ENCODE results near the gene GPC5. TPM values are rescaled to one million over a fixed set of nuclear protein-coding genes. Genes with fewer than 3 reads are reported as not detected.

Gene GPC5
- polyA plus RNA-seq, 4 donors, result 0.18 to 0.86 TPM; not detected in 2

GRCh38 chr13:91950803-91951202 is 552.4 kb downstream of the GPC5 start:
- 75 to 89% (median 81%) methylated on average over 1 of the region's 1 CpG for WGBS, 3 donors
- FAIRE-seq (no peak), DNase-seq (no peak)
- Histone ChIP-seq H3K4me1 (ENCODE audit: control insufficient read depth in 3 of 3, insufficient read depth in 2 of 3, low read depth in 1 of 3, low read length in 2 of 3) (no peaks in the 10 kb centered on the region), H3K9me3 (ENCODE audit: control insufficient read depth in 2 of 2, insufficient read depth in 1 of 2, low read depth in 1 of 2, low read length in 1 of 2) (no peaks in the 10 kb centered on the region), H3K36me3 (ENCODE audit: control insufficient read depth in 3 of 3, insufficient read depth in 2 of 3, low read depth in 1 of 3, low read length in 3 of 3) (no peaks in the 10 kb centered on the region), H3K27me3 (ENCODE audit: control insufficient read depth in 3 of 3, insufficient read depth in 3 of 3, low read length in 3 of 3) (no peaks in the 10 kb centered on the region), H3K4me3 (ENCODE audit: low read depth in 1 of 3, low read length in 3 of 3) (no peak overlapping the region), H3K27ac (ENCODE audit: low read depth in 1 of 3, low read length in 2 of 3) (no peak overlapping the region)

- Histone ChIP-seq H3K9me3 (ENCODE audit: control insufficient read depth in 2 of 2, insufficient read depth in 1 of 2, low read depth in 1 of 2, low read length in 1 of 2) (no peaks in the 10 kb centered on the region), H3K27ac (ENCODE audit: low read depth in 1 of 3, low read length in 2 of 3) (no peak overlapping the region), H3K4me3 (ENCODE audit: low read depth in 1 of 3, low read length in 3 of 3) (no peak overlapping the region), H3K36me3 (ENCODE audit: control insufficient read depth in 3 of 3, insufficient read depth in 2 of 3, low read depth in 1 of 3, low read length in 3 of 3) (no peaks in the 10 kb centered on the region), H3K4me1 (ENCODE audit: control insufficient read depth in 3 of 3, insufficient read depth in 2 of 3, low read depth in 1 of 3, low read length in 2 of 3) (no peaks in the 10 kb centered on the region), H3K27me3 (ENCODE audit: control insufficient read depth in 3 of 3, insufficient read depth in 3 of 3, low read length in 3 of 3) (no peaks in the 10 kb centered on the region)
- DNase-seq (no peak), FAIRE-seq (no peak)
- 90 to 100% (median 91%) methylated on average over 1 of the region's 1 CpG for WGBS, 3 donors
Observed at GRCh38 chr13:91955546-91956355, 557.3 kb downstream of the GPC5 start.

- no peaks in the 10 kb centered on the region for H3K36me3 ChIP-seq (ENCODE audit: control insufficient read depth in 3 of 3, insufficient read depth in 2 of 3, low read depth in 1 of 3, low read length in 3 of 3)
- no peaks in the 10 kb centered on the region for H3K9me3 ChIP-seq (ENCODE audit: control insufficient read depth in 2 of 2, insufficient read depth in 1 of 2, low read depth in 1 of 2, low read length in 1 of 2)
- no peak overlapping the region for H3K4me3 ChIP-seq (ENCODE audit: low read depth in 1 of 3, low read length in 3 of 3)
- H3K4me1 ChIP-seq (ENCODE audit: control insufficient read depth in 3 of 3, insufficient read depth in 2 of 3, low read depth in 1 of 3, low read length in 2 of 3), result no peaks in the 10 kb centered on the region
- H3K27me3 ChIP-seq (ENCODE audit: control insufficient read depth in 3 of 3, insufficient read depth in 3 of 3, low read length in 3 of 3), result no peaks in the 10 kb centered on the region
- DNase-seq, result no peak
- H3K27ac ChIP-seq (ENCODE audit: low read depth in 1 of 3, low read length in 2 of 3), result no peak overlapping the region
- FAIRE-seq, result no peak
- 29 to 31% (median 30%) methylated on average over 1 of the region's 1 CpG for WGBS, 3 donors
Observed at GRCh38 chr13:91960947-91961346, 562.5 kb downstream of the GPC5 start.

GRCh38 chr13:91962946-91963345 is 564.5 kb downstream of the GPC5 start:
- no peak overlapping the region for H3K4me3 ChIP-seq (ENCODE audit: low read depth in 1 of 3, low read length in 3 of 3)
- no peak for FAIRE-seq
- H3K36me3 ChIP-seq (ENCODE audit: control insufficient read depth in 3 of 3, insufficient read depth in 2 of 3, low read depth in 1 of 3, low read length in 3 of 3), result no peaks in the 10 kb centered on the region
- H3K4me1 ChIP-seq (ENCODE audit: control insufficient read depth in 3 of 3, insufficient read depth in 2 of 3, low read depth in 1 of 3, low read length in 2 of 3), result no peaks in the 10 kb centered on the region
- DNase-seq, result no peak
- no peaks in the 10 kb centered on the region for H3K9me3 ChIP-seq (ENCODE audit: control insufficient read depth in 2 of 2, insufficient read depth in 1 of 2, low read depth in 1 of 2, low read length in 1 of 2)
- H3K27ac ChIP-seq (ENCODE audit: low read depth in 1 of 3, low read length in 2 of 3), result no peak overlapping the region
- H3K27me3 ChIP-seq (ENCODE audit: control insufficient read depth in 3 of 3, insufficient read depth in 3 of 3, low read length in 3 of 3), result no peaks in the 10 kb centered on the region

- H3K27ac ChIP-seq (ENCODE audit: low read depth in 1 of 3, low read length in 2 of 3), result no peak overlapping the region
- 78 to 89% (median 82%) methylated on average over 2 of the region's 2 CpGs for WGBS, 3 donors
- DNase-seq (no peak), FAIRE-seq (no peak)
- H3K36me3 ChIP-seq (ENCODE audit: control insufficient read depth in 3 of 3, insufficient read depth in 2 of 3, low read depth in 1 of 3, low read length in 3 of 3), result no peaks in the 10 kb centered on the region
- no peaks in the 10 kb centered on the region for H3K9me3 ChIP-seq (ENCODE audit: control insufficient read depth in 2 of 2, insufficient read depth in 1 of 2, low read depth in 1 of 2, low read length in 1 of 2)
- H3K27me3 ChIP-seq (ENCODE audit: control insufficient read depth in 3 of 3, insufficient read depth in 3 of 3, low read length in 3 of 3), result no peaks in the 10 kb centered on the region
- no peak overlapping the region for H3K4me3 ChIP-seq (ENCODE audit: low read depth in 1 of 3, low read length in 3 of 3)
- no peaks in the 10 kb centered on the region for H3K4me1 ChIP-seq (ENCODE audit: control insufficient read depth in 3 of 3, insufficient read depth in 2 of 3, low read depth in 1 of 3, low read length in 2 of 3)
Observed at GRCh38 chr13:91965511-91965910, 567.1 kb downstream of the GPC5 start.

GRCh38 chr13:91978571-91978970 is 580.1 kb downstream of the GPC5 start:
- Histone ChIP-seq H3K36me3 (ENCODE audit: control insufficient read depth in 3 of 3, insufficient read depth in 2 of 3, low read depth in 1 of 3, low read length in 3 of 3) (no peaks in the 10 kb centered on the region), H3K4me3 (ENCODE audit: low read depth in 1 of 3, low read length in 3 of 3) (no peak overlapping the region), H3K9me3 (ENCODE audit: control insufficient read depth in 2 of 2, insufficient read depth in 1 of 2, low read depth in 1 of 2, low read length in 1 of 2) (peaks cover 0 to 7% of the 10 kb centered on the region in 2 donors), H3K27me3 (ENCODE audit: control insufficient read depth in 3 of 3, insufficient read depth in 3 of 3, low read length in 3 of 3) (no peaks in the 10 kb centered on the region), H3K27ac (ENCODE audit: low read depth in 1 of 3, low read length in 2 of 3) (no peak overlapping the region), H3K4me1 (ENCODE audit: control insufficient read depth in 3 of 3, insufficient read depth in 2 of 3, low read depth in 1 of 3, low read length in 2 of 3) (no peaks in the 10 kb centered on the region)
- FAIRE-seq (no peak), DNase-seq (no peak)

GRCh38 chr13:91986761-91987483 is 588.5 kb downstream of the GPC5 start:
- WGBS, 3 donors, result 35 to 58% (median 45%) methylated on average over 4 of the region's 4 CpGs
- H3K4me3 ChIP-seq (ENCODE audit: low read depth in 1 of 3, low read length in 3 of 3), result no peak overlapping the region
- no peaks in the 10 kb centered on the region for H3K4me1 ChIP-seq (ENCODE audit: control insufficient read depth in 3 of 3, insufficient read depth in 2 of 3, low read depth in 1 of 3, low read length in 2 of 3)
- no peak overlapping the region for H3K27ac ChIP-seq (ENCODE audit: low read depth in 1 of 3, low read length in 2 of 3)
- no peaks in the 10 kb centered on the region for H3K9me3 ChIP-seq (ENCODE audit: control insufficient read depth in 2 of 2, insufficient read depth in 1 of 2, low read depth in 1 of 2, low read length in 1 of 2)
- FAIRE-seq, result no peak
- H3K27me3 ChIP-seq (ENCODE audit: control insufficient read depth in 3 of 3, insufficient read depth in 3 of 3, low read length in 3 of 3), result no peaks in the 10 kb centered on the region
- no peak for DNase-seq
- no peaks in the 10 kb centered on the region for H3K36me3 ChIP-seq (ENCODE audit: control insufficient read depth in 3 of 3, insufficient read depth in 2 of 3, low read depth in 1 of 3, low read length in 3 of 3)

- FAIRE-seq, result no peak
Observed at GRCh38 chr13:91988331-91988730, 589.9 kb downstream of the GPC5 start.

More at GRCh38 chr13:91988331-91988730, 589.9 kb downstream of the GPC5 start:
- Histone ChIP-seq H3K9me3 (ENCODE audit: control insufficient read depth in 2 of 2, insufficient read depth in 1 of 2, low read depth in 1 of 2, low read length in 1 of 2) (no peaks in the 10 kb centered on the region), H3K27ac (ENCODE audit: low read depth in 1 of 3, low read length in 2 of 3) (no peak overlapping the region), H3K27me3 (ENCODE audit: control insufficient read depth in 3 of 3, insufficient read depth in 3 of 3, low read length in 3 of 3) (no peaks in the 10 kb centered on the region), H3K36me3 (ENCODE audit: control insufficient read depth in 3 of 3, insufficient read depth in 2 of 3, low read depth in 1 of 3, low read length in 3 of 3) (no peaks in the 10 kb centered on the region), H3K4me1 (ENCODE audit: control insufficient read depth in 3 of 3, insufficient read depth in 2 of 3, low read depth in 1 of 3, low read length in 2 of 3) (no peaks in the 10 kb centered on the region), H3K4me3 (ENCODE audit: low read depth in 1 of 3, low read length in 3 of 3) (no peak overlapping the region)
- no peak for DNase-seq
- 59 to 79% (median 60%) methylated on average over 3 of the region's 3 CpGs for WGBS, 3 donors

Data from small intestine (tissue), 7 donors.